K562 (cell line): ENCODE data around the gene FBXO15. TPM values are rescaled to one million over a fixed set of nuclear protein-coding genes. Genes with fewer than 3 reads are reported as not detected.

Source experiments
- ATAC-seq: fragments of 200-7000 bp; cut with Tn5 transposase; 3 replicates; pipeline ENCODE4 v1.9.1; 2020; ENCODE audit warnings: moderate library complexity
- BruUV-seq: library from RNA; stranded (reverse); fragments of 400-500 nt; replicated peaks from 2 replicates; lab custom pipeline; 2021; lab: Mats Ljungman, UMichigan
- CTCF ChIA-PET: fragments of 300-600 bp; formaldehyde crosslinking; extraction: SDS; loops from one replicate; lab custom pipeline; 2021; ENCODE audit warnings: low intra/inter-chr PET ratio; lab: Yijun Ruan, JAX
- POLR2A ChIA-PET: fragments of 300-600, 350-650 bp; sonication (Branson Sonifier 250); formaldehyde crosslinking; extraction: SDS; loops from one replicate; lab custom pipeline; 2021; ENCODE audit warnings: antibody characterized with exemption, inconsistent platforms; lab: Yijun Ruan, JAX
- DNase-seq, 4 experiments: peaks; one replicate each; pipeline versions ENCODE4 v3.0.0 to v3.0.0-alpha.2; 2011 to 2018; ENCODE audit warnings: low spot score in 3 of 4, mixed read lengths in 3 of 4; ENCODE audit errors: extremely low read depth in 1 of 4
- FAIRE-seq: peaks from 2 replicates; lab custom pipeline; 2011; peaks lifted over from hg19 to GRCh38; lab: Jason Lieb, UNC
- H2AFZ ChIP-seq: 2 replicates; pipeline ENCODE4 v1.6.0; 2011; ENCODE audit warnings: low read depth, low read length, control low read depth, inconsistent platforms
- H3K27ac ChIP-seq: fragments of 200-600 bp; 3 replicates; pipeline ENCODE4 v1.8.0; 2011; ENCODE audit warnings: low read depth, mild to moderate bottlenecking, control low read depth, inconsistent platforms, low read length, moderate library complexity, mixed read lengths; ENCODE audit errors: extremely low read depth
- H3K27me3 ChIP-seq, 2 experiments: fragments of 300-600 bp in 1 of 2; 2 replicates in 1 of 2; 3 replicates in 1 of 2; pipeline versions ENCODE4 v1.6.0 to v1.8.0; 2011; ENCODE audit warnings: inconsistent platforms in 2 of 2, low read length in 2 of 2, mild to moderate bottlenecking in 1 of 2, mixed read lengths in 1 of 2, moderate library complexity in 1 of 2; ENCODE audit not compliant: control insufficient read depth in 2 of 2, insufficient read depth in 2 of 2
- H3K36me3 ChIP-seq: fragments of 300-600 bp; 3 replicates; pipeline ENCODE4 v1.8.0; 2011; ENCODE audit warnings: mild to moderate bottlenecking, low read length, inconsistent platforms; ENCODE audit not compliant: control insufficient read depth, insufficient read depth
- H3K4me1 ChIP-seq, 2 experiments: fragments of 200-600 bp in 1 of 2; replicated peaks in 1 of 2; 2 replicates in 1 of 2; 3 replicates in 1 of 2; pipeline versions ENCODE4 v1.5.1 to v1.8.0; 2011; ENCODE audit warnings: inconsistent platforms in 2 of 2, low read length in 2 of 2, mild to moderate bottlenecking in 1 of 2, mixed read lengths in 1 of 2, moderate library complexity in 1 of 2; ENCODE audit not compliant: control insufficient read depth in 2 of 2, insufficient read depth in 2 of 2
- H3K4me2 ChIP-seq: 2 replicates; pipeline ENCODE4 v1.6.1; 2011; ENCODE audit warnings: low read length, control low read depth, inconsistent platforms, mixed read lengths; ENCODE audit not compliant: insufficient read depth
- H3K4me3 ChIP-seq: fragments of 200-600 bp; sonication (generic), shearing (Covaris generic); 2 replicates; pipeline ENCODE4 v1.5.1; 2016; ENCODE audit warnings: control low read depth, inconsistent platforms
- H3K79me2 ChIP-seq: fragments of 200-600 bp; 3 replicates; pipeline ENCODE4 v1.8.0; 2011; ENCODE audit warnings: low read length, inconsistent platforms; ENCODE audit not compliant: control insufficient read depth, insufficient read depth
- H3K9ac ChIP-seq, 2 experiments: 2 replicates each; pipeline versions ENCODE4 v1.6.0 to v1.6.1; 2011; ENCODE audit warnings: low read depth in 2 of 2, low read length in 2 of 2, control low read depth in 1 of 2, inconsistent platforms in 1 of 2, mild to moderate bottlenecking in 1 of 2, mixed read lengths in 1 of 2; ENCODE audit not compliant: insufficient read depth in 1 of 2
- H3K9me1 ChIP-seq: one replicate; pipeline ENCODE4 v1.6.0; 2011; ENCODE audit warnings: inconsistent platforms, mild to moderate bottlenecking, low read length, moderate library complexity; ENCODE audit not compliant: control insufficient read depth, insufficient read depth
- H3K9me3 ChIP-seq: replicated peaks from 2 replicates; pipeline ENCODE4 v1.5.1; 2011; ENCODE audit warnings: low read depth, low read length, inconsistent platforms; ENCODE audit not compliant: control insufficient read depth, insufficient read depth
- H4K20me1 ChIP-seq: replicated peaks from 2 replicates; pipeline ENCODE4 v1.6.1; 2011; ENCODE audit warnings: low read length, inconsistent platforms, mixed read lengths; ENCODE audit not compliant: control insufficient read depth, insufficient read depth
- ATF2 ChIP-seq: sonication (generic); formaldehyde crosslinking; IDR thresholded peaks from 2 replicates; pipeline ENCODE4 v1.8.1; 2022; ENCODE audit warnings: missing genetic modification reagents
- BCOR ChIP-seq: fragments of 450-650 bp; IDR thresholded peaks from 2 replicates; pipeline ENCODE4 v1.6.1; 2016
- CCAR2 ChIP-seq: fragments of 200-400 bp; formaldehyde crosslinking; IDR thresholded peaks from 2 replicates; pipeline ENCODE4 v1.6.1; 2017; ENCODE audit warnings: mild to moderate bottlenecking, low read depth, low read length
- CEBPG ChIP-seq, 3 experiments: fragments of 200-800 bp in 1 of 3; sonication (Bioruptor generic) in 1 of 3; sonication (generic) in 1 of 3; formaldehyde crosslinking in 1 of 3; IDR thresholded peaks in 2 of 3; conservative IDR thresholded peaks in 1 of 3; 2 replicates each; pipeline versions ENCODE4 v1.6.1 to v1.8.0; 2016 to 2022; ENCODE audit warnings: missing compliant biosample characterization in 2 of 3, missing genetic modification characterization in 2 of 3, mild to moderate bottlenecking in 1 of 3, missing genetic modification reagents in 1 of 3
- E2F1 ChIP-seq: sonication (generic); formaldehyde crosslinking; IDR thresholded peaks from 2 replicates; pipeline ENCODE4 v1.8.1; 2023; ENCODE audit warnings: mild to moderate bottlenecking, missing genetic modification reagents, moderate library complexity
- LARP7 ChIP-seq: fragments of 450-650 bp; IDR thresholded peaks from 2 replicates; pipeline ENCODE4 v1.6.1; 2016
- MXD1 ChIP-seq: fragments of 250-450 bp; sonication (Bioruptor Pico); IDR thresholded peaks from 2 replicates; pipeline ENCODE4 v1.8.0; 2021; ENCODE audit warnings: borderline replicate concordance, mild to moderate bottlenecking, moderate library complexity; ENCODE audit not compliant: poor library complexity, severe bottlenecking
- NONO ChIP-seq, 2 experiments: fragments of 200-400 bp in 1 of 2; fragments of 450-650 bp in 1 of 2; formaldehyde crosslinking in 1 of 2; IDR thresholded peaks; 2 replicates each; pipeline ENCODE4 v1.6.1; 2017; ENCODE audit warnings: low read depth in 2 of 2, mild to moderate bottlenecking in 2 of 2, moderate library complexity in 2 of 2, low read length in 1 of 2
- NUFIP1 ChIP-seq: fragments of 450-650 bp; IDR thresholded peaks from 2 replicates; pipeline ENCODE4 v1.6.1; 2018; ENCODE audit not compliant: partially characterized antibody
- POLR3G ChIP-seq: IDR thresholded peaks from 2 replicates; pipeline ENCODE4 v1.6.1; 2011; ENCODE audit not compliant: insufficient read length, insufficient replicate concordance; ENCODE audit errors: extremely low read depth
- POU5F1 ChIP-seq: fragments of 150-350 bp; IDR thresholded peaks from 2 replicates; pipeline ENCODE4 v1.6.1; 2014; ENCODE audit warnings: borderline replicate concordance, low read length, low read depth, mild to moderate bottlenecking; ENCODE audit not compliant: partially characterized antibody
- SIRT6 ChIP-seq: IDR thresholded peaks from one replicate; pipeline ENCODE4 v1.6.1; 2012; ENCODE audit warnings: low read depth, mild to moderate bottlenecking, control low read depth, inconsistent platforms, low read length, moderate library complexity
- THRAP3 ChIP-seq: fragments of 450-650 bp; IDR thresholded peaks from 2 replicates; pipeline ENCODE4 v1.6.1; 2016; ENCODE audit warnings: mild to moderate bottlenecking, inconsistent platforms, borderline replicate concordance
- ZFP36 ChIP-seq: fragments of 150-350 bp; IDR thresholded peaks from 2 replicates; pipeline ENCODE4 v1.6.1; 2018; ENCODE audit warnings: low read length, low read depth; ENCODE audit not compliant: partially characterized antibody
- ZNF133 ChIP-seq: fragments of 250-450 bp; sonication (Bioruptor Pico); IDR thresholded peaks from 2 replicates; pipeline ENCODE4 v1.4.0; 2020; ENCODE audit warnings: mild to moderate bottlenecking
- ZNF212 ChIP-seq: fragments of 450-650 bp; formaldehyde crosslinking; IDR thresholded peaks from 2 replicates; pipeline ENCODE4 v1.4.0; 2020; ENCODE audit warnings: mild to moderate bottlenecking
- WGBS: fragments of 100-300 bp; shearing (Covaris generic); methylation state at CpG from one replicate; pipeline ENCODE4 v1.1.6; 2016; ENCODE audit warnings: low coverage, mixed read lengths; ENCODE audit not compliant: insufficient coverage; ENCODE audit errors: missing lambda C conversion rate; 5-methylcytosine and 5-hydroxymethylcytosine counted together
- in situ Hi-C: fragments of 300-500 bp; cut with MboI; formaldehyde crosslinking; loops from 4 replicates; pipeline ENCODE4 v1.15.0; 2018; ENCODE audit warnings: inconsistent platforms, mixed read lengths
- intact Hi-C: fragments of 100-400 bp; cut with micrococcal nuclease; formaldehyde crosslinking; loops from 2 replicates; pipeline ENCODE4 v1.14.2; 2022
- polyA plus RNA-seq, 8 experiments: library from polyadenylated mRNA; depleted of rRNA in 4 of 8; stranded (reverse) in 5 of 8; unstranded in 3 of 8; fragments of >200 nt; fragmentation: Nextera tagmentation in 2 of 8; fragmentation: Illumina TruSeq in 1 of 8; extraction: Ambion mirVana in 2 of 8; extraction: Trizol in 1 of 8; gene quantifications; 2 replicates each; pipeline versions ENCODE4 v1.2.1 to v1.2.3, GENCODE V29; 2011 to 2014; ENCODE audit warnings: inconsistent platforms in 1 of 8, missing spikeins in 1 of 8
- total RNA-seq, 7 experiments: library from RNA; depleted of rRNA in 6 of 7; stranded (reverse); fragments of >200 nt in 6 of 7; fragmentation: Illumina TruSeq in 2 of 7; extraction: Trizol in 2 of 7; gene quantifications; 2 replicates each; pipeline versions ENCODE4 v1.2.1 to v1.2.3, GENCODE V29; 2011 to 2021; ENCODE audit warnings: low replicate concordance in 1 of 7
- TF ChIP-seq, protein P1 (sequence below): sonication (generic); formaldehyde crosslinking; IDR thresholded peaks from 2 replicates; pipeline ENCODE4 v1.8.0; 2022; ENCODE audit warnings: mild to moderate bottlenecking, missing genetic modification reagents

Gene FBXO15
- total and polyA plus RNA-seq, 9 of the 15 experiments (the other 6 are each of a cell fraction or from before 2014, with no cell fraction given): 0.07 to 0.43 (median 0.27) TPM; not detected in 1

DNA sequence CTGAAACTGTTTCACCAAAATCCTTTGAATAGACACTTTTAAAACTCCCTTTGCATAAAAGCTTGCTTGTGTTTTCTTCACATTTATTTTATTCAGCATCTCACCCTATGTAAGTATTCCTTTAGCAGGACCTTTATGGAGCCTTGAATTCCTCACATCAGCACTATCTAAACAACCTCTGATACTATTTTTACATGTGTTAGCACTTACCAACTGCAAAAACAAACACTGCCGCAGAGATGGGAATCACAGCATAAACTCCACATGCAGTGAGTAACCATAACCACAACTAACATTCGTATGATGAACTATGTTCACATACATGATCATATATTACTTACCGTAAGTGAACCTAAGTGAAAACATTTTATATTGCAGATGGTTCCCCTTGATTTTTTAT, 15.4 kb downstream of the FBXO15 start:
- H3K79me2 ChIP-seq: no peaks in the 10 kb centered on the region
- H4K20me1 ChIP-seq: no peaks in the 10 kb centered on the region
- ATAC-seq (no peak), DNase-seq (no peak), FAIRE-seq (no peak)
- H3K27me3 ChIP-seq: peaks cover 3 to 8% of the 10 kb centered on the region in 2 experiments; a peak in 3 of 5 replicates
- no peaks in the 10 kb centered on the region for H3K36me3 ChIP-seq
- peaks cover 0 to under 1% of the 10 kb centered on the region in 2 experiments; a peak in 2 of 5 replicates for H3K4me1 ChIP-seq
- in situ Hi-C loops (no loop called here), intact Hi-C loops (no loop called here)
- H2AFZ ChIP-seq: no peak overlapping the region
- 18% methylated on average over 3 of the region's 3 CpGs for WGBS
- CTCF ChIA-PET: no interaction called here
- BruUV-seq: no TSS peak
- no peak overlapping the region for H3K4me3 ChIP-seq
- no peaks in the 10 kb centered on the region for H3K9me1 ChIP-seq
- POLR2A ChIA-PET: interaction anchor here (0.9 kb wide), 1 partner anchor 13 kb away, joined by 3 read pairs; no protein-coding TSS in a partner anchor
- H3K27ac ChIP-seq: no peak overlapping the region
- H3K9ac ChIP-seq: no peak overlapping the region
- no peak overlapping the region for H3K4me2 ChIP-seq
- no peaks in the 10 kb centered on the region for H3K9me3 ChIP-seq
- TF ChIP-seq NONO (IDR thresholded peaks at IDR 0.05; ENCODE audit: low read depth in 2 of 2, low read length in 1 of 2) (no peak), BCOR (no peak), ZFP36 (no peak), NUFIP1 (no peak), CEBPG (CRISPR knock-in tag; IDR thresholded peaks at IDR 0.05) (no peak), CEBPG (tag; conservative IDR thresholded peaks at IDR 0.05 in 1 of 2, IDR thresholded peaks at IDR 0.05 in 1 of 2) (no peak), ZNF212 (CRISPR knock-in tag) (no peak), MXD1 (CRISPR knock-in tag) (no peak), CCAR2 (no peak), THRAP3 (no peak), LARP7 (no peak), E2F1 (CRISPR knock-in tag) (no peak), POU5F1 (no peak), POLR3G (no peak), ATF2 (CRISPR knock-in tag) (no peak), ZNF133 (CRISPR knock-in tag) (no peak), SIRT6 (no peak)
- TF ChIP-seq, protein P1, sequence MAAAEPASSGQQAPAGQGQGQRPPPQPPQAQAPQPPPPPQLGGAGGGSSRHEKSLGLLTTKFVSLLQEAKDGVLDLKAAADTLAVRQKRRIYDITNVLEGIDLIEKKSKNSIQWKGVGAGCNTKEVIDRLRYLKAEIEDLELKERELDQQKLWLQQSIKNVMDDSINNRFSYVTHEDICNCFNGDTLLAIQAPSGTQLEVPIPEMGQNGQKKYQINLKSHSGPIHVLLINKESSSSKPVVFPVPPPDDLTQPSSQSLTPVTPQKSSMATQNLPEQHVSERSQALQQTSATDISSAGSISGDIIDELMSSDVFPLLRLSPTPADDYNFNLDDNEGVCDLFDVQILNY: no peak
